ENCODE results near the gene DUT. TPM values are rescaled to one million over a fixed set of nuclear protein-coding genes. Genes with fewer than 3 reads are reported as not detected.

Gene DUT
- total RNA-seq, 2 experiments from 2014 or later, result 137 to 329 TPM

GRCh38 chr15:48354694-48355303, 23.6 kb downstream of the DUT start:
- Histone ChIP-seq H3K9me3 (ENCODE audit: low read length) (no peaks in the 10 kb centered on the region), H3K4me2 (ENCODE audit: low read length) (no peak overlapping the region), H4K20me1 (ENCODE audit: insufficient read depth, low read length) (no peaks in the 10 kb centered on the region), H3K36me3 (ENCODE audit: insufficient read depth, low read length) (no peaks in the 10 kb centered on the region), H3K27ac (ENCODE audit: low read depth, low read length, poor library complexity, severe bottlenecking) (no peak overlapping the region), H3K4me3 (ENCODE audit: low read depth, low read length, poor library complexity, severe bottlenecking) (no peak overlapping the region), H3K9me2 (ENCODE audit: insufficient read depth, low read length) (no peaks in the 10 kb centered on the region), H3K4me1 (ENCODE audit: insufficient read depth, low read length, poor library complexity, severe bottlenecking) (peaks cover 6% of the 10 kb centered on the region), H2AFZ (ENCODE audit: low read length) (no peak overlapping the region), H3K79me2 (ENCODE audit: insufficient read depth, low read depth, low read length) (no peaks in the 10 kb centered on the region)
- BruUV-seq (replicated peaks), result no TSS peak
- intact Hi-C loops (cut with micrococcal nuclease; ENCODE audit: unreplicated experiment), result no loop called here
- CTCF ChIA-PET (ENCODE audit: unreplicated experiment), result no interaction called here
- DNase-seq (ENCODE audit: low spot score), result no peak
- POLR2A ChIA-PET, result interaction anchor here (1.3 kb wide), 1 partner anchor 13 kb away, joined by 5 read pairs; no protein-coding TSS in a partner anchor
- no peak for TF ChIP-seq CTCF (conservative IDR thresholded peaks at IDR 0.05; ENCODE audit: low read length)
- TF ChIP-seq EZH2phosphoT487 (IDR thresholded peaks at IDR 0.05; ENCODE audit: borderline replicate concordance, low read depth, low read length), result no peak

DNA sequence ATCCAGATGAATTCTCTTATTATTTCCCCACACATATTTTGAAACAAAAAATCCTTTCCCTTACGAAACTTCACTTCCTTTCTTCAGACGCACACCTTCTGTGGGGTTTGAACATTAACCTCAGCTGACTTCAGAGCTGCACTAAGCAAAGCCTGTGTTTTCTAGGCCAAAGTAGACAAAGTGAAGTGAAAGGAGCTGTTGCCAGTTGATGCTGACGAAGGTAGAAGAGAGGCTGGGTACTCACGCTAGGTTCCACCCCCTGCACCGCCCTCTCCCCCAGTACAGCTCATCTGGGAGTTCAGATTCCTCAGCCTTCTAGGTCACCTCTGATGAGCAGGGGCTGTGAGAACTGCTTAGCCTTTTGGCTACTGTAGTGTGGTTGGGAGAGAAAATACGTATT, 24.1 kb downstream of the DUT start:
- DNase-seq (ENCODE audit: low spot score), result no peak
- no peak overlapping the region for H2AFZ ChIP-seq (ENCODE audit: low read length)
- CTCF ChIA-PET (ENCODE audit: unreplicated experiment), result no interaction called here
- H3K79me2 ChIP-seq (ENCODE audit: insufficient read depth, low read depth, low read length), result no peaks in the 10 kb centered on the region
- H3K4me2 ChIP-seq (ENCODE audit: low read length), result no peak overlapping the region
- POLR2A ChIA-PET, result interaction anchor here (1.3 kb wide), 1 partner anchor 13 kb away, joined by 5 read pairs; no protein-coding TSS in a partner anchor
- no peaks in the 10 kb centered on the region for H3K36me3 ChIP-seq (ENCODE audit: insufficient read depth, low read length)
- H3K4me1 ChIP-seq (ENCODE audit: insufficient read depth, low read length, poor library complexity, severe bottlenecking), result peaks cover 6% of the 10 kb centered on the region
- no TSS peak for BruUV-seq (replicated peaks)
- H3K9me2 ChIP-seq (ENCODE audit: insufficient read depth, low read length), result no peaks in the 10 kb centered on the region
- no peaks in the 10 kb centered on the region for H3K9me3 ChIP-seq (ENCODE audit: low read length)
- no peak overlapping the region for H3K4me3 ChIP-seq (ENCODE audit: low read depth, low read length, poor library complexity, severe bottlenecking)
- H3K27ac ChIP-seq (ENCODE audit: low read depth, low read length, poor library complexity, severe bottlenecking), result no peak overlapping the region
- intact Hi-C loops (cut with micrococcal nuclease; ENCODE audit: unreplicated experiment), result no loop called here
- TF ChIP-seq EZH2phosphoT487 (IDR thresholded peaks at IDR 0.05; ENCODE audit: borderline replicate concordance, low read depth, low read length), result no peak
- no peak for TF ChIP-seq CTCF (conservative IDR thresholded peaks at IDR 0.05; ENCODE audit: low read length)
- H4K20me1 ChIP-seq (ENCODE audit: insufficient read depth, low read length), result no peaks in the 10 kb centered on the region
